ENCODE results near the gene HSP90AA1. TPM values are rescaled to one million over a fixed set of nuclear protein-coding genes. Genes with fewer than 3 reads are reported as not detected.
"Not testable (repeated sequence)": the region's sequence is repeated elsewhere in the genome, so short reads cannot be mapped to it uniquely, and the experiment has no call there.

The HSP90AA1 gene
- 100 to 1,000 TPM; 466 to 472 TPM for total RNA-seq

DNA sequence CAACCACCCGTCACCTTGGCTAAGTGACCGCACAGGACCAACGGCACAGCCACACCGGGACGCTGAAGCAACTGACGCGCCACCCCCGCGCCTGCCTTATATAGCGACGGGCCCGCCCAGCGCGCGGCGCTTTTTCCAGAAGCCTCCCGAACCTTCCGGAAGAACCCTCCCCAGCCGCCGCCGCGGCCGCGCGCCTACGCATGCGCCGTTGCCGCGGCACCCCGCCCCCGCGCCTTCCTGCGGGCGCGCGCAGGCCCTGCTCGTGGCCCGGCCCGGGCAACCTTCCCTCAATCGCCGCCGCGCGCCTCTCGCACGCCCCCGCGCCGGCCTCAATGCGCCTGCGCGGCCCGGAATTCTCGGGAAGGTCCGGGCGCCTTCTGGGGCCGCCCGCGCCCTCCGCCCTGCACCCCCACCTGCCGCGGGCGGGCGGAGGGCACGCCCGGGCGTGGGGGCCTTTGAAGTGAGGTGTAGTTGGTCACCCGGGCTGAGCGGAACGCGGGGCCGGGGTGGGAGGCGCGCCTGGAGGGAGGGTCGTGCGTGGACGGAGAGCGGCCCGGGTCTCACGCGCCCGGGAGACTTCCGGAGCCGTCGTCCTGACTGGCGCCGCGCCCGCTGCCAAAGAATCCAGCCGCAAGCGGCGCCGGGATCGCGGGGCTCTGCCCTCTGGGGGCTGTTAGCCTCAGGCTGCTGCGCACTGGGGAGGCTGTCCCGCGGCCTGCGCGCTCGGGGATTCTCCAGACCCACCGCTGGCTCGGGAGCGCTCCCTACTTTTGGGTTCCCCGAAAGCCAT is at the start of gene HSP90AA1:
Gene HSP90AA1 (minus strand): TSS at position 73 of the 790 bp plus-strand sequence. CDS start 666 bp downstream, outside the sequence.
- H3K27ac Mint-ChIP-seq, result peak within 1 kb of the TSS; percentile 93
- H3K36me3 Mint-ChIP-seq (ENCODE audit: low read depth), result peaks cover 42% of the 10 kb centered on the region
- H3K9me3 Mint-ChIP-seq, result no peaks in the 10 kb centered on the region
- H3K27me3 Mint-ChIP-seq, result no peaks in the 10 kb centered on the region
- CTCF ChIA-PET, result interaction anchor here (0.8 to 1.4 kb wide), 5 partner anchors 9 to 234 kb away, joined by 3 to 4 read pairs (median 3); no protein-coding TSS in a partner anchor
- peak within 1 kb of the TSS; percentile 97 for H3K4me3 Mint-ChIP-seq
- peak; percentile 95 for DNase-seq
- peaks cover 55% of the 10 kb centered on the region for H3K4me1 Mint-ChIP-seq
- POLR2A ChIA-PET, result interaction anchor here (0.6 to 3.1 kb wide), 10 partner anchors 8 to 380 kb away, joined by 3 to 16 read pairs (median 5); partner anchors contain the start of gene DYNC1H1

DNA sequence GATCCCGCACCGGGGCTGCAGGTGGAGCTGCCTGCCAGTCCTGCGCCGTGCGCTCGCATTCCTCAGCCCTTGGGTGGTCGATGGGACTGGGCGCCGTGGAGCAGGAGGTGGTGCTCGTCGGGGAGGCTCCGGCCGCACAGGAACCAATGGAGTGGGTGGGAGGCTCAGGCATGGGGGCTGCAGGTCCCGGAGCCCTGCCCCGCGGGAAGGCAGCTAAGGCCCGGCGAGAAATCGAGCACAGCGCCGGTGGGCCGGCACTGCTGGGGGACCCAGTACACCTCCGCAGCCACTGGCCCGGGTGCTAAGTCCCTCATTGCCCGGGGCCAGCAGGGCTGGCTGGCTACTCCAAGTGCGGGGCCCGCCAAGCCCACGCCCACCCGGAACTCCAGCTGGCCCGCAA is 48.6 kb upstream of the HSP90AA1 start:
- POLR2A ChIA-PET; DNase-seq; H3K27ac Mint-ChIP-seq; H3K9me3 Mint-ChIP-seq; H3K4me3 Mint-ChIP-seq; H3K36me3 Mint-ChIP-seq (ENCODE audit: low read depth); CTCF ChIA-PET; H3K27me3 Mint-ChIP-seq: not testable (repeated sequence)
- H3K4me1 Mint-ChIP-seq, result peaks cover 10% of the 10 kb centered on the region

DNA sequence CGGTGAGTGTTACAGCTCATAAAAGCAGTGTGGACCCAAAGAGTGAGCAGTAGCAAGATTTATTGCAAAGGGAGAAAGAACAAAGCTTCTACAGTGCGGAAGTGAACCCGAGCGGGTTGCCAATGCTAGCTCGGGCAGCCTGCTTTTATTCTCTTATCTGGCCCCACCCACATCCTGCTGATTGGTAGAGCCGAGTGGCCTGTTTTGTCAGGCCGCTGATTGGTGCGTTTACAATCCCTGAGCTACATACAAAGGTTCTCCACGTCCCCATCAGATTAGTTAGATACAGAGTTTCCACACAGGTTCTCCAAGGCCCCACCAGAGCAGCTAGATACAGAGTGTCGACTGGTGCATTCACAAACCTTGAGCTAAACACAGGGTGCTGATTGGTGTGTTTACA is 47.9 kb upstream of the HSP90AA1 start:
- H3K27ac Mint-ChIP-seq; H3K27me3 Mint-ChIP-seq; H3K36me3 Mint-ChIP-seq (ENCODE audit: low read depth); POLR2A ChIA-PET; H3K9me3 Mint-ChIP-seq; H3K4me3 Mint-ChIP-seq; DNase-seq; CTCF ChIA-PET: not testable (repeated sequence)
- H3K4me1 Mint-ChIP-seq, result peaks cover 10% of the 10 kb centered on the region

DNA sequence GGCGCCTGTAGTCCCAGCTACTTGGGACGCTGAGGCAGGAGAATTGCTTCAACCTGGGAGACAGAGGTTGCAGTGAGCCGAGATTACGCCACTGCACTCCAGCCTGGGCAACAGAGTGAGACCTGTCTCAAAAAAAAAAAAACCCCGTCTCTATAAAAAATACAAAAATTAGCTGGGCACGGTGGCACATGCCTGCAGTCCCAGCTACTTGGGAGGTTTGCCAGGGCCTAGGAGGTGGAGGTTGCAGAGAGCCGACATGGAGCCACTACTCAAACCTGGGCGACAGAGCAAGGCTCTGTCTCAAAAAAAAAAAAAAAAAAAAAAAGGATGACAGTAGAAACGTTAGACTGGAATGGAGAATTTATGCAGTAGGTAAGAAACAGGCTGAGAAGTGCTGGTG is 47.2 kb upstream of the HSP90AA1 start:
- CTCF ChIA-PET; H3K4me1 Mint-ChIP-seq; H3K9me3 Mint-ChIP-seq; H3K4me3 Mint-ChIP-seq; DNase-seq; POLR2A ChIA-PET; H3K27me3 Mint-ChIP-seq; H3K36me3 Mint-ChIP-seq (ENCODE audit: low read depth); H3K27ac Mint-ChIP-seq: not testable (repeated sequence)

DNA sequence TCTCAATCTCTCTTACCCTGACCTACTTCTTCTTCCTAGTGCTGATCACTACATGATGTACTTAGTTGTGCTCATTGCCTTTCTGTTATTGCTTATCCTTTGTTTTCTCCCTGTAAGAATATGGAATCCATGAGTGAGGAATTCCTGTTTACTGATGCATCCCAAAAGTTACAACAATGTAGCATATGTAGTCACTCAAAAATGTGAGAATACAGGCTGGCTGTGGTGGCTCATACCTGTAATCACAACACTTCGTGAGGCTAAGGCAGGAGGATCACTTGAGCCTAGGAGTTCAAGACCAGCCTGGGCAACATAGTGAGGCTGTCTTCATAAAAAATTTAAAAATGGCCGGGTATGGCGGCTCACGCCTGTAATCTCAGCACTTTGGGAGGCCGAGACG is 44.9 kb upstream of the HSP90AA1 start:
- H3K4me1 Mint-ChIP-seq, result no peaks in the 10 kb centered on the region
- ChIA-PET CTCF (no interaction called here), POLR2A (no interaction called here)
- H3K27ac Mint-ChIP-seq, result no peak overlapping the region
- DNase-seq, result no peak
- H3K27me3 Mint-ChIP-seq, result no peaks in the 10 kb centered on the region
- H3K9me3 Mint-ChIP-seq, result no peaks in the 10 kb centered on the region
- H3K36me3 Mint-ChIP-seq (ENCODE audit: low read depth), result peaks cover 6% of the 10 kb centered on the region
- no peak overlapping the region for H3K4me3 Mint-ChIP-seq

DNA sequence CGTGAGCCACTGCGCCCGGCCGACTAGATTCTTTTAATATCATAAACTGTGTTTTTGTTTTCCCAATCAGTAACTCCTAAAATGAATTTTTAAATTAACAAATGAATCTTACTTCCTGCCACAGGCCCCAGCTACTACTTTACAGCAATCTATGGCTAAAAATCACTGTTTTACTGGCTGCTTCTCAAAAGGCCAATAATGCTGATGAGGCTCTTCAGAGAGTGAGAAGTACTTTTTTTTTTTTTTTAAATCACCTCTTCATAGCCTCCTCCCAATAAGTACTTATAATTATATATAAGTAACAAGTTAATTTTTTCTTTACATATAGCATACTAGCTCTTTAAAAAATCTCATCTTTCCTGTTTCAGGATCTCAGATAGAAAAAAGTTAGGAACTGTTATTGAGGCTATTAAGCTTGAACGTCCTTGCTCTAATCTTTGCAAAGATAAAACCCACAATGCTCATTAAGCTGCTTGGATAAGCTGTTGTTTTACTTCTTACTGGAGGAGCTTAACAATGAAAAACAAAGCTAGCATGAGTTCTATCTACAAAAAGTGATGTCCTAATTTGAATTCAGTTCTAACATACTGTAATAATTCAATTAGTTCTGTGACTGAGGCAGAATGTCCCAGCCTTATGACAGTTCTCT is 40.1 kb upstream of the HSP90AA1 start:
- H3K9me3 Mint-ChIP-seq, result no peaks in the 10 kb centered on the region
- no peaks in the 10 kb centered on the region for H3K4me1 Mint-ChIP-seq
- H3K27me3 Mint-ChIP-seq, result no peaks in the 10 kb centered on the region
- no peak overlapping the region for H3K4me3 Mint-ChIP-seq
- no peak for DNase-seq
- ChIA-PET POLR2A (no interaction called here), CTCF (interaction anchor here (0.6 to 0.7 kb wide), 2 partner anchors 19 to 31 kb away, joined by 3 to 4 read pairs; no protein-coding TSS in a partner anchor)
- no peaks in the 10 kb centered on the region for H3K36me3 Mint-ChIP-seq (ENCODE audit: low read depth)
- H3K27ac Mint-ChIP-seq, result no peak overlapping the region

DNA sequence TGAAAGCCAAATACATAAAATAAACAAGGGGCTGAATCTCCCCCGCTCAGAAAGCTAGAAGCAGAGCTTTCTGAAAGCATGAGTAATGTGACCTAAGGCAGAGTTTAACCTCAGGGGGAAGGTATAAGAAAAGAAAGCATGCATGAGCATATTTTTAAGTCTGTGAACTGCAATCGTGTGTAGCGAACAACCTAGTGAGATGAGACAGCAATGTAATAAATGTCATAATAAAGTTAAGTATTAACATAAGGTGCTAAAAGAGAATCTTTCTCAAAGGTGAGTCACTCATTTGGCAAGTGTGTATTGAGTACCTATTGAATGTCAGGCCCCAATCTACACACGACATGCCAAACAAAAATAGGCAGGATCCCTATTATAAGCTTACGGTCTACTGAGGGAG is 38.7 kb upstream of the HSP90AA1 start:
- ChIA-PET CTCF (no interaction called here), POLR2A (interaction anchor here (1.2 kb wide), 1 partner anchor 14 kb away, joined by 3 read pairs; the partner anchor contains the start of gene WDR20)
- DNase-seq, result no peak
- H3K27ac Mint-ChIP-seq, result no peak overlapping the region
- no peaks in the 10 kb centered on the region for H3K9me3 Mint-ChIP-seq
- no peaks in the 10 kb centered on the region for H3K4me1 Mint-ChIP-seq
- H3K27me3 Mint-ChIP-seq, result no peaks in the 10 kb centered on the region
- no peaks in the 10 kb centered on the region for H3K36me3 Mint-ChIP-seq (ENCODE audit: low read depth)
- H3K4me3 Mint-ChIP-seq, result no peak overlapping the region

DNA sequence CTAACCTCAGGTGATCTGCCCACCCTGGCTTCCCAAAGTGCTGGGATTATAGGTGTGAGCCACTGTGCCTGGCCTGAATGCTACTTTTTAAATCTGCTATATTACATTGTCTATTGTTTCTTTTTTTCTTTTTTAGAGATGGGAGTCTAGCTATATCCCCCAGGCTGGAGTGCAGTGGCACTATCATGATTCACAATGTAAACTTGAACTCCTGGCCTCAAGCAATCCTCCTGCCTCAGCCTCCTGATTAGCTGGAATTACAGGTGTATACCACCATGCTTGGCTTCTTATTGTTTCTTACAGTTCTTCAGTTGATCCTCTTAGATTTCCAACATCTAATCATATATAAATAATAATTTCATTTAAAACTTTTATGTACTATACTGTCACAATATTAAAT is 37.6 kb upstream of the HSP90AA1 start:
- DNase-seq, result no peak
- no peaks in the 10 kb centered on the region for H3K36me3 Mint-ChIP-seq (ENCODE audit: low read depth)
- no peak overlapping the region for H3K4me3 Mint-ChIP-seq
- H3K4me1 Mint-ChIP-seq, result no peaks in the 10 kb centered on the region
- H3K27ac Mint-ChIP-seq, result no peak overlapping the region
- no peaks in the 10 kb centered on the region for H3K9me3 Mint-ChIP-seq
- H3K27me3 Mint-ChIP-seq, result no peaks in the 10 kb centered on the region
- ChIA-PET CTCF (no interaction called here), POLR2A (no interaction called here)

DNA sequence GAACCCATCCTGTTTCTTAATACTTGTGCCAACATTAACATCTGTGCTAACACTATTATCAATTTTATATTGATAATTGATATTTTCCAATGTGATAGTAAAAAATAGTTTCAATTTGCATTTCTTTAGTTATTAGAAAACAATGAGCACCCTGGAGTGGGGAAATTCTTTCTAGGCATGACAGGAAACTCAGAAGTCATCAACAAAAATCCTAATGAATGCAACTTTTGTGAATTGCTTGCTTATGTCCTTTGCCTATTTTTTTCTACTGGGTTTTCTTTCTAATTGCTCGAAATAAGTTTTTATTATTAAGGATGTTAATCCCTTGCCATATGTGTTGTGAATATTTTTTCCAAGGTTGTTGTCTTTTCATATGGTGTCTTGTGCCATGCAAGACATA is 34.7 kb upstream of the HSP90AA1 start:
- Mint-ChIP-seq H3K27me3 (no peaks in the 10 kb centered on the region), H3K4me1 (no peaks in the 10 kb centered on the region), H3K9me3 (peaks cover 5% of the 10 kb centered on the region), H3K4me3 (no peak overlapping the region), H3K36me3 (ENCODE audit: low read depth) (no peaks in the 10 kb centered on the region), H3K27ac (no peak overlapping the region)
- no peak for DNase-seq
- CTCF ChIA-PET, result no interaction called here
- POLR2A ChIA-PET, result no interaction called here

DNA sequence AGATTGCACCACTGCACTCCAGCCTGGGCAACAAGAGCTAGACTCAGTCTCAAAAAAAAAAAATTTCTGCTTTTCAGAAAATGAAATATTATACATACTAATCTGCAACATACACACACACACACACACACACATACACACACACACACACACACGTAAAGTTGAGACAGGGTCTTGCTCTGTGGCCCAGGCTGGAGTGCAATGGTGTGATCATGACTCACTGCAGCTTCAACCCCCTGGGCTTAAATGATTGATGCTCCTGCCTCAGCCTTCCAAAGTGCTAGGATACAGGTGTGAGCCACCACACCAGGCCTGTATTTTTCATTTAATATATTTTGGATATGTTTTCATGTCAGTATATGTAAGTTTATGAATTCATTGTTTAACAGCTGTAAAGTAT is 34.0 kb upstream of the HSP90AA1 start:
- Mint-ChIP-seq H3K9me3 (peaks cover 5% of the 10 kb centered on the region), H3K27me3 (no peaks in the 10 kb centered on the region), H3K4me1 (no peaks in the 10 kb centered on the region), H3K4me3 (no peak overlapping the region), H3K36me3 (ENCODE audit: low read depth) (peaks cover 3% of the 10 kb centered on the region), H3K27ac (no peak overlapping the region)
- POLR2A ChIA-PET, result interaction anchor here (0.6 kb wide), 1 partner anchor 33 kb away, joined by 3 read pairs; no protein-coding TSS in a partner anchor
- CTCF ChIA-PET, result no interaction called here
- no peak for DNase-seq

DNA sequence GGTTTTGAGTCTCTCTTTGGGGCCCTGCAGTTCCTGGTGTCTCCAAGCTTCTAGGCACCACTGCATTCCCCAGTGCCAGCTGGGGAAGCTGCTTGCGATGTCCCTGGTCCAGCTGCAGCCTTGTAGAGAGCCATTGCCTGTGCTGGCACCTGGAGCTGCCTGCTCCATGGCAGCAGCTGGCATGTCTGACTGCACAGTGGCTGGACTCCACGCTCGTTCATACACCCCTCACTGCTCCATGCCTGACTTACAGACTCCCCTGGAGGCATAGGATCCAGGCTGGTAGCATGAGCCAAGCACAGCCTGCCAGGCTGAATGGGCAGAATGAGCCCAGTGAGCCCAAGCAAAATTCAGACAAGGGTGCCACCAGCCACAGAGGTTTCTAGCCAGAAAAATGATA is 31.0 kb upstream of the HSP90AA1 start:
- no peaks in the 10 kb centered on the region for H3K27me3 Mint-ChIP-seq
- H3K9me3 Mint-ChIP-seq, result peaks cover 5% of the 10 kb centered on the region
- POLR2A ChIA-PET, result no interaction called here
- no peak for DNase-seq
- CTCF ChIA-PET, result no interaction called here
- no peak overlapping the region for H3K4me3 Mint-ChIP-seq
- H3K27ac Mint-ChIP-seq, result no peak overlapping the region
- no peaks in the 10 kb centered on the region for H3K4me1 Mint-ChIP-seq
- peaks cover 3% of the 10 kb centered on the region for H3K36me3 Mint-ChIP-seq (ENCODE audit: low read depth)

DNA sequence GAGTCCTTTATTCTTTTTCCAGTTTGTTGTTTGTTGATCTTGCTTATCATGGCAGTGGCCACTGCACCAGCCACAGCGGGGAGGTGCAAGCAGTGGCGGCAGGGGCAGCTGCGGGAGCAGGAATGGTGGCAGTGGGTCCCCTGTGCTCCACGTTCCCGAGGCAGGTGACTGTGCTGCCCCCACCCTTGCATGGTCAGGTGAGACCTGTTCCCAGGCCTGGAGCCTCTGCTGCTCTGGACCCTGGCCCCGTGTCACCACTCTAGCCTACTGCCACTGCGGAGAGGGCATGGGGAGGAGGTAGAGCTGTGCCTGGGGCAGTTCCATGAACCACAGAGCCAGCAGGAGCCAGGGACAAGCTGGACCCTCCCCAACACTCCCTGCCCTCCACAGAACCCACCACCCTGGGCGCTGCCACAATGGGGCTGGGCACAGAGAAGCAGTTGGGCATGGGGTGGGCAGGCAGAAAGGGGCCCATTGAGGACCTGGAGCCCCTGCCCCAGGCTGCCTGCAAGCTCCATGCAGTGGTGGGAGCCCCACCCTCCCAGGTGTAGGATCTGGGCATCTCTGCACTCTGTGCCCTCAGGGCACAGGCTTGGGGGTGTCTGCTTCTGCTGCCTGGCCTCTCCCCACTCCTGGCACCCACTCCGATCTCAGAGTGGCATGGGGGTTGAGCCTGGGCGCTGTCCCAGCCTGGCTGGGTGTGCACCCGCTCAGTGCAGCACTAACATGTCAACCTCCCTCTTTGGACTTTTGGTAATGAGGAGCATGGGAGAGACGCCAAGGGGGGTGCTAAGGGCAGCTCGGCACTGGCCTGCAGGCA is 29.7 kb upstream of the HSP90AA1 start:
- no peak overlapping the region for H3K27ac Mint-ChIP-seq
- H3K4me3 Mint-ChIP-seq, result no peak overlapping the region
- CTCF ChIA-PET, result interaction anchor here (1.0 kb wide), 1 partner anchor 18 kb away, joined by 3 read pairs; no protein-coding TSS in a partner anchor
- no peaks in the 10 kb centered on the region for H3K4me1 Mint-ChIP-seq
- no peaks in the 10 kb centered on the region for H3K27me3 Mint-ChIP-seq
- no peak for DNase-seq
- H3K36me3 Mint-ChIP-seq (ENCODE audit: low read depth), result peaks cover 3% of the 10 kb centered on the region
- POLR2A ChIA-PET, result no interaction called here
- H3K9me3 Mint-ChIP-seq, result peaks cover 5% of the 10 kb centered on the region

DNA sequence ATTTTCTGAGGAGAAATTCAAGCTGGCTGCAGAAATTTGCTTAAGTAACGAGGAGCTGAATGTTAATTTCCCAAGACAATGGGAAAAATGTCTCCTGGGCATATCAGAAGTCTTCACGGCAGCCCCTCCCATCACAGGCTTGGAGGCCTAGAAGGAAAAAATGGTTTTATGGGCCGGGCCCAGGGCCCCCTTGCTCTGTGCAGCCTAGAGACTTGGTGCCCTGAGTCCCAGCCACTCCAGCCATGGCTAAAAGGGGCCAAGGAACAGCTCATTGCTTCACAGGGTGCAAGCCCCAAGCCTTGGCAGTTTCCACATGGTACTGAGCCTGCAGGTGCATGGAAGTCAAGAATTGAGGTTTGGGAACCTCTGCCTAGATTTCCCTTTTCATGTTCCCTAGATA is 24.3 kb upstream of the HSP90AA1 start:
- Mint-ChIP-seq H3K9me3 (peaks cover 6% of the 10 kb centered on the region), H3K27ac (no peak overlapping the region), H3K27me3 (peaks cover 5% of the 10 kb centered on the region), H3K36me3 (ENCODE audit: low read depth) (peaks cover 2% of the 10 kb centered on the region), H3K4me1 (no peaks in the 10 kb centered on the region), H3K4me3 (no peak overlapping the region)
- ChIA-PET POLR2A (no interaction called here), CTCF (interaction anchor here (1.7 kb wide), 1 partner anchor 12 kb away, joined by 4 read pairs; no protein-coding TSS in a partner anchor)
- no peak for DNase-seq

All from activated CD4-positive, alpha-beta memory T cell treated with anti-CD3 and anti-CD28 coated beads, Interleukin-2, amount 10 ng/mL, durations not matched to agents 7 days and 5 days (primary cell).